ENCODE measurements around the gene SFXN4. TPM values are rescaled to one million over a fixed set of nuclear protein-coding genes. Genes with fewer than 3 reads are reported as not detected.

SFXN4 gene
- total RNA-seq, 2 experiments from 2014 or later = 27.8 to 46.4 TPM

- Histone ChIP-seq H3K4me3 (ENCODE audit: low read depth, low read length, poor library complexity, severe bottlenecking) (peak overlapping the region; percentile 78), H3K9me3 (ENCODE audit: low read length) (no peaks in the 10 kb centered on the region), H3K4me1 (ENCODE audit: insufficient read depth, low read length, poor library complexity, severe bottlenecking) (peaks cover 35% of the 10 kb centered on the region), H3K4me2 (ENCODE audit: low read length) (peak overlapping the region; percentile 94), H4K20me1 (ENCODE audit: insufficient read depth, low read length) (no peaks in the 10 kb centered on the region), H3K36me3 (ENCODE audit: insufficient read depth, low read length) (peaks cover 43% of the 10 kb centered on the region), H3K27ac (ENCODE audit: low read depth, low read length, poor library complexity, severe bottlenecking) (peak overlapping the region; percentile 62), H3K9me2 (ENCODE audit: insufficient read depth, low read length) (no peaks in the 10 kb centered on the region), H2AFZ (ENCODE audit: low read length) (peak overlapping the region; percentile 99; the same call in 1 of the 2 replicates), H3K79me2 (ENCODE audit: insufficient read depth, low read depth, low read length) (peaks cover 38% of the 10 kb centered on the region)
- intact Hi-C loops (cut with micrococcal nuclease; ENCODE audit: unreplicated experiment) = loop anchor here (1.0 kb wide), 1 partner anchor 149 kb away; the partner anchor contains the start of gene NANOS1
- no TSS peak for BruUV-seq (replicated peaks)
- DNase-seq (ENCODE audit: low spot score) = no peak
- ChIA-PET POLR2A (no interaction called here), CTCF (ENCODE audit: unreplicated experiment) (no interaction called here)
- TF ChIP-seq CTCF (conservative IDR thresholded peaks at IDR 0.05; ENCODE audit: low read length) (no peak), EZH2phosphoT487 (IDR thresholded peaks at IDR 0.05; ENCODE audit: borderline replicate concordance, low read depth, low read length) (no peak)
Observed at GRCh38 chr10:119177708-119178371, 12.3 kb upstream of the SFXN4 start.

- peaks cover 35% of the 10 kb centered on the region for H3K4me1 ChIP-seq (ENCODE audit: insufficient read depth, low read length, poor library complexity, severe bottlenecking)
- no peaks in the 10 kb centered on the region for H4K20me1 ChIP-seq (ENCODE audit: insufficient read depth, low read length)
- intact Hi-C loops (cut with micrococcal nuclease; ENCODE audit: unreplicated experiment) = no loop called here
- DNase-seq (ENCODE audit: low spot score) = no peak
- no TSS peak for BruUV-seq (replicated peaks)
- ChIA-PET POLR2A (interaction anchor here (0.5 to 1.3 kb wide), 3 partner anchors 11 to 604 kb away, joined by 3 to 7 read pairs (median 4); partner anchors contain the start of gene SFXN4), CTCF (ENCODE audit: unreplicated experiment) (no interaction called here)
- H3K36me3 ChIP-seq (ENCODE audit: insufficient read depth, low read length) = peaks cover 57% of the 10 kb centered on the region
- peak overlapping the region; percentile 94; the same call in 1 of the 2 replicates for H3K4me2 ChIP-seq (ENCODE audit: low read length)
- peaks cover 38% of the 10 kb centered on the region for H3K79me2 ChIP-seq (ENCODE audit: insufficient read depth, low read depth, low read length)
- no peaks in the 10 kb centered on the region for H3K9me3 ChIP-seq (ENCODE audit: low read length)
- no peaks in the 10 kb centered on the region for H3K9me2 ChIP-seq (ENCODE audit: insufficient read depth, low read length)
- H2AFZ ChIP-seq (ENCODE audit: low read length) = no peak overlapping the region
- no peak overlapping the region for H3K27ac ChIP-seq (ENCODE audit: low read depth, low read length, poor library complexity, severe bottlenecking)
- H3K4me3 ChIP-seq (ENCODE audit: low read depth, low read length, poor library complexity, severe bottlenecking) = no peak overlapping the region
- TF ChIP-seq EZH2phosphoT487 (IDR thresholded peaks at IDR 0.05; ENCODE audit: borderline replicate concordance, low read depth, low read length) (no peak), CTCF (conservative IDR thresholded peaks at IDR 0.05; ENCODE audit: low read length) (no peak)
Observed at GRCh38 chr10:119176166-119176565, 10.7 kb upstream of the SFXN4 start.

- H3K4me3 ChIP-seq (ENCODE audit: low read depth, low read length, poor library complexity, severe bottlenecking) = no peak overlapping the region
- no peak overlapping the region for H2AFZ ChIP-seq (ENCODE audit: low read length)
- peaks cover 77% of the 10 kb centered on the region for H3K36me3 ChIP-seq (ENCODE audit: insufficient read depth, low read length)
- no peak overlapping the region for H3K4me2 ChIP-seq (ENCODE audit: low read length)
- no peak for TF ChIP-seq EZH2phosphoT487 (IDR thresholded peaks at IDR 0.05; ENCODE audit: borderline replicate concordance, low read depth, low read length)
- TF ChIP-seq CTCF (conservative IDR thresholded peaks at IDR 0.05; ENCODE audit: low read length) = no peak
- no peaks in the 10 kb centered on the region for H4K20me1 ChIP-seq (ENCODE audit: insufficient read depth, low read length)
- BruUV-seq (replicated peaks) = no TSS peak
- ChIA-PET CTCF (ENCODE audit: unreplicated experiment) (no interaction called here), POLR2A (no interaction called here)
- no peak overlapping the region for H3K27ac ChIP-seq (ENCODE audit: low read depth, low read length, poor library complexity, severe bottlenecking)
- peaks cover 30% of the 10 kb centered on the region for H3K4me1 ChIP-seq (ENCODE audit: insufficient read depth, low read length, poor library complexity, severe bottlenecking)
- H3K9me3 ChIP-seq (ENCODE audit: low read length) = no peaks in the 10 kb centered on the region
- no peak for DNase-seq (ENCODE audit: low spot score)
- intact Hi-C loops (cut with micrococcal nuclease; ENCODE audit: unreplicated experiment) = no loop called here
- H3K9me2 ChIP-seq (ENCODE audit: insufficient read depth, low read length) = no peaks in the 10 kb centered on the region
- peaks cover 38% of the 10 kb centered on the region for H3K79me2 ChIP-seq (ENCODE audit: insufficient read depth, low read depth, low read length)
Observed at GRCh38 chr10:119174109-119174508, 8.6 kb upstream of the SFXN4 start.

Measured in OCI-LY7 (cell line).